GM18873 (cell line): ENCODE data around the gene PCDHGA2.
"Not testable (repeated sequence)": the region's sequence is repeated elsewhere in the genome, so short reads cannot be mapped to it uniquely, and the experiment has no call there.

Experiments
- ATAC-seq: cut with Tn5 transposase; IDR thresholded peaks from one replicate; pipeline ENCODE4 v1.9.1; 2021; ENCODE audit warnings: mild to moderate bottlenecking, moderate library complexity, moderate number of reproducible peaks; ENCODE audit not compliant: unreplicated experiment, low FRiP score

Gene PCDHGA2

DNA sequence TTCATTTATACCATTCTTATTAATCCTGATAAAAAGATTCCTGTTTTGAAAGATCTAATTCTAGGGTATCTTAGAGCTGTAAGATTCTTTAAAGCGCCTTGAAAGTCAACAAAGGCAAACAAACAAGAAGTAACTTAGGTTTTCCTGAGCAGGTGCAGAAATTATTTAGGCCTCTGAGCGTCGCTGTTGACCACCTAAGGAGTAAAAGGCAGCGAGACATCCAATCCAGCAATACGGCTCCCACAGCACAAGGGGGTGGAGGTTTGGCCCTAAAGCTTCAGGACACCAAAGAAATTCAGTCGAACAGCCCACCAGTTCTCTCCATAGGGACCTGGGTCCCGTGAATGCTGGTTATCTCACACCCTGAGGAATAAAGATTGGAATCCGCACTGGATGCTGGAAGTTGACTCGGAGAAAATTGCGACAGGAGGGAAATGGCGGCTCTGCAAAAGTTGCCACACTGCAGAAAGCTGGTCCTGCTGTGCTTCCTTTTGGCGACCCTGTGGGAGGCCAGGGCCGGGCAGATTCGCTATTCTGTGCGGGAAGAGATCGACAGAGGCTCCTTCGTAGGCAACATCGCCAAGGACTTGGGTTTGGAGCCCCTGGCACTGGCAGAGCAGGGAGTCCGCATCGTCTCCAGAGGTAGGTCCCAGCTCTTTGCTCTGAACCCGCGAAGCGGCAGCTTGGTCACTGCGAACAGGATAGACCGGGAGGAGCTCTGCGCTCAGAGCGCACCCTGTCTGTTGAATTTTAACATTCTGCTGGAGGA lies at the start of gene PCDHGA2:
PCDHGA2 (plus strand) TSS at position 223 of the 769 bp plus-strand sequence.
- no peak for ATAC-seq

DNA sequence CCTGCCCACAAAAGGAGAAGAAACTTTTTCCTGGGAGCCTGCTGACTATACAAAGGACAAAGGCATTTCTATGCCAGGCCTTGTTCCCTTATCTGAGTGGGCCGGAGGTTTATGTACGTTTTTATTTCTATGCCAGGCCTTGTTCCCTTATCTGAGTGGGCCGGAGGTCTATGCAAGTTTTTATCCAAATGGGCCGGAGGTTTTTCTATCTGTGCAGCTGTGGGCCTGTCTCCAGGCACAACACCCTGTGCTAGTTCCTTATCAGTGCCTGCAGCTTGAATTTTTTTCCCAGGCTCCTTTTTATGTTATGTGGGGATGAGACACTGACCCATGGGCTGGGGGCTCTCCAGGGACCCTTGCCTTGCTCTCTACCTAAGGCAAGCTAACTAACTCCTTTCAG lies 40.2 kb upstream of the PCDHGA2 start:
- ATAC-seq, result no peak

DNA sequence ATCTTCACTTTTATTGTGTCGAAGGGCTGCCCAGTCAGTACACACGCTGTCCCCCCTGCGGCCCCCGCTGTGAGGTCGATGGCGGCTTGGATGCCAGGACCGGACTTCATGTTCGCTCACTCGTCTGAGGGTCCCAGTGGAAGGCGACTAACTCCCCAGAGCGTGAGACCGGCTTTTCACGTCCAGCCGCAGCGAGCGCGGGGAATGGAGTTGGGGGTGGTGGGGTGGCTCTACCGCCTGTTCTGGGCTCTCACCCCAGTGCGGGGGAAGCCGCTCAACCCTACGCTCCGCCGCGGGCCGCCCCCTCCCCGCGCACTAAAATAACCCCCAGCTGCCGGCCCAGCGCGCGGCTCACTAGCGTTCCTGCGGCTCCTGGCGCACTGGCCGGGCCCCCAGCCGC lies 34.8 kb upstream of the PCDHGA2 start, which contains the start of gene SLC25A2:
SLC25A2 (minus strand) TSS at position 294 of the 400 bp plus-strand sequence; CDS start at position 110, 184 bp downstream.
- ATAC-seq, result no peak

DNA sequence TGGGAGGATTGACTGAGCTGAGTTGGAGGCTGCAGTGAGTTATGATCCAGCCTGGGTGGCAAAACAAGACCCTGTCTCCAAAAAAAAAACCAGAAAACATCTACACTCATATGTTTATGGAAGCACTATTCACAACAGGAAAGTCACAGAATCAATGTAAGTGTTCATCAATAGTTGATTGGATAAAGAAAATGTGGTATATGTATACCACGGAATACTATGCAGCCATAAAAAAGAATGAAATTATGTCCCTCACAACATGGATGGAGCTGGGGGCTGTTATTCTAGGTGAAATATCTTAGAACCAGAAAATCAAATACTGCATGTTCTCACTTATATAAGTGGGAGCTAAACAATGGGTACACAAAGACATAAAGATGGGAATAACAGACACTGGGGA lies 31.9 kb upstream of the PCDHGA2 start:
- ATAC-seq, result no peak

- ATAC-seq, result no peak
These were observed 24.8 kb upstream of the PCDHGA2 start for GRCh38 chr5:141313711-141314110.

DNA sequence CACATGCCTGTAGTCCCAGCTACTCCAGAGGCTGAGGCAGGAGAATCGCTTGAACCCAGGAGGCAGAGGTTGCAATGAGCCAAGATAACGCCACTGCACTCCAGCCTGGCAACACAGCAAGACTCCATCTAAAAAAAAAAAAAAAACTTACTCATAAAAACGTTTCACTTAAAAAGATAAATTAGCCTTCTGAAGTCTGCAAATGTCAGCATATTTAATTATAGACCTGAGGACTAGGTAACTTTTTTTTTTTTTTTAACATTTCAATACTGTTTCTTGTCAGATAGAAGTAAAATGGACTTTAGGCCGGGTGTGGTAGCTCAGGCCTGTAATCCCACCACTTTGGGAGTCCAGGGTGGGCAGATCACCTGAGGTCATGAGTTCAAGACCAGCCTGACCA lies 21.6 kb upstream of the PCDHGA2 start:
- not testable (repeated sequence) for ATAC-seq

GRCh38 chr5:141319202-141319601 lies 19.4 kb upstream of the PCDHGA2 start:
- no peak for ATAC-seq

DNA sequence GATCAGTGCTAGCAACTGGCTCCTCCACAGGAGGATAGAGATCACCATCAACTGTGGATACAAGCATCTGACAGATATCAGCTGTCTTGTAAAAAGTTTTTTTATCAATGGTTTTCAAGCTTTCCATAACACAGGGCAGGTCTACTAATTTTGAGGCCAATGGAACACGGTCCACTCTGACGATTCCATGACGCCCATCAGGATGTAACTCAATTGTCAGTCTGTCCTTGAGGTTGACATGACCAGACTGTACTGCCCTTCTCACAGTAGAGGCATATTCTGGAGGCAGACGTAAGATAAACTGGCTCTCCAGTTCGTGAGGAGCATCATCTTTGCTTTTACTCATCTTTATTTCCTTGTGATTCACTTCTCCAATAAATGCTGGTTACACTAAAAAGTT lies 18.9 kb upstream of the PCDHGA2 start:
- ATAC-seq, result no peak

GRCh38 chr5:141320225-141321169 lies 18.1 kb upstream of the PCDHGA2 start, which contains the start of gene TAF7:
Gene TAF7, minus strand, starts transcription at chr5:141320784. Its CDS starts 740 bp downstream, at chr5:141320044.
- peak; percentile 83 for ATAC-seq

GRCh38 chr5:141322261-141322660 lies 16.3 kb upstream of the PCDHGA2 start:
- ATAC-seq, result no peak

- peak; percentile 92 for ATAC-seq
These were observed 12.3 kb upstream of the PCDHGA2 start for GRCh38 chr5:141326088-141326854.

DNA sequence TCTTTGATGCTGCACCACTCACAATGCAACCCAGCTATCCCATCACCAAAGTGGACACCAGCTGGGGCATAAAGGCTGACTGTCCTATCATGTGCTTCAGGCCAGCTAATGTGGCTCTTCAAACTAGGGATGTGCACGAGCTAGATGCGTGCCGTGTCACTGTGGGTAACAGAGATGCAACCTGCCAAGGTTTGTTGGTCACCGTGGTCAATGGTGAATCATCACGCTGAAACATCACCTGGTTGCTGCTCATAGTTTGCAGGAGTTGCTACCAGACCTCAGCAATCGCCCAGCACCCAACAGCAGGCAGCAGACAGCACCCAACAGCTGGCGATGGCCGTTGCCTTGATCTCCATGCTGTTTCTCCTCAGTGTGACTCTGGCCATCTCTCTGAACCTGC lies 10.3 kb upstream of the PCDHGA2 start:
- no peak for ATAC-seq

DNA sequence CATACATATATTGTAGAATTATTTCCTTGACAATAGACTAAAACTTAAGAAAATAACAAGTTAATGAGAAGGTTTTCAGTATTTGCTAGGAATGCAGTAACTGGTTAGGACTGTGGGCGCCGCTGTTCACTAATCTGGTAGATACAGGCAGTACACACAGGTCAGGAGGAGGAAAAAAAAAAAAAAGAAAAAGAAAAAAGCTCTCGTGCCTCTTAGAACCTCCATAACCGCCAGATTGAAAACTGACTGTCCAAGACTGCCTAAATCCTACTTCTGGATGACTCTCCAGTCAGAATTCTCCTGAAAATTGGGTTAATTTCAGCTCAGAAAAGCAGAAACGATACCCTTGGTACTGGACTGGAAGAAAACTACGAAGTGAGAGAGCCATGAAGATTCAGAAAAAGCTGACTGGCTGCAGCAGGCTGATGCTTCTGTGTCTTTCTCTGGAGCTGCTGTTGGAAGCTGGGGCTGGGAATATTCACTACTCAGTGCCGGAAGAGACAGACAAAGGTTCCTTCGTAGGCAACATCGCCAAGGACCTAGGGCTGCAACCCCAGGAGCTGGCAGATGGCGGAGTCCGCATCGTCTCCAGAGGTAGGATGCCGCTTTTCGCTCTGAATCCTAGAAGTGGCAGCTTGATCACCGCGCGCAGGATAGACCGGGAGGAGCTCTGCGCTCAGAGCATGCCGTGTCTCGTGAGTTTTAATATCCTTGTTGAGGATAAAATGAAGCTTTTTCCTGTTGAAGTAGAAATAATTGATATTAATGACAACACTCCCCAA lies 8.1 kb upstream of the PCDHGA2 start, which contains the start of gene PCDHGA1:
PCDHGA1 (plus strand) TSS at position 216 of the 782 bp plus-strand sequence.
- no peak for ATAC-seq

GRCh38 chr5:141332571-141332970 lies 6.0 kb upstream of the PCDHGA2 start:
- not testable (repeated sequence) for ATAC-seq

DNA sequence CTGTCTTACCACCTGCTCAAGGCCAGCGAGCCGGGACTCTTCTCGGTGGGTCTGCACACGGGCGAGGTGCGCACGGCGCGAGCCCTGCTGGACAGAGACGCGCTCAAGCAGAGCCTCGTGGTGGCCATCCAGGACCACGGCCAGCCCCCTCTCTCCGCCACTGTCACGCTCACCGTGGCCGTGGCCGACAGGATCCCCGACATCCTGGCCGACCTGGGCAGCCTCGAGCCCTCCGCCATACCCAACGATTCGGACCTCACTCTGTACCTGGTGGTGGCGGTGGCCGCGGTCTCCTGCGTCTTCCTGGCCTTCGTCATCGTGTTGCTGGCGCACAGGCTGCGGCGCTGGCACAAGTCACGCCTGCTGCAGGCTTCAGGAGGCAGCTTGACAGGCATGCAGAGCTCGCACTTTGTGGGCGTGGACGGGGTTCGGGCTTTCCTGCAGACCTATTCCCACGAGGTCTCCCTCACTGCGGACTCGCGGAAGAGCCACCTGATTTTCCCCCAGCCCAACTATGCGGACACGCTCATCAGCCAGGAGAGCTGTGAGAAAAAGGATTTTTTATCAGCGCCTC lies 2.3 kb downstream of the PCDHGA2 start:
- not testable (repeated sequence) for ATAC-seq

DNA sequence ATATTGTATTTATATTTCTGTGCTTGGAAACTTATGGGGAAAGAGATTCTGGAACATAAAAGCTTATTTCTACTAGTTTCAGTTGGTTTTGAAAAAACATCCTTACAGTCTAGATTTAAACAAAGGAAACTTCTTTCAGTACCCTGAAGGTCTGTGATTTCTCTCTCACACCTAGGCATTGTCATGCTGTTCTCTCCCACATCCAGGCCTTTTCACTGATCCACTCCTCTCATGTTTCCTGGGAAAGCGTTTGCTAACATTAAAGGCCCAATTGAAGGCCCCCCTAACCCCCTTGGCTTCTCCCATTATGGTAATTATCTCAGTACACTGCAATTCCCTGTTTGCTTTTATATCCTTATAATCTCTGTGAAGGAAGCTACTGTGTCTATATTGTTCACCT lies 4.2 kb downstream of the PCDHGA2 start:
- ATAC-seq, result no peak

GRCh38 chr5:141343242-141343952 lies 4.8 kb downstream of the PCDHGA2 start, which contains the start of gene PCDHGA3:
Gene PCDHGA3, plus strand, starts transcription at chr5:141343829. Its CDS starts 205 bp downstream, at chr5:141344034.
- no peak for ATAC-seq

GRCh38 chr5:141343953-141344463 lies 5.4 kb downstream of the PCDHGA2 start:
- ATAC-seq, result no peak
